ENCODE measurements around the gene NKD2.

- no peak for TF ChIP-seq CTCF (conservative IDR thresholded peaks at IDR 0.05)
- TF ChIP-seq ZFX (IDR thresholded peaks at IDR 0.05): no peak
Observed at GRCh38 chr5:1017056-1017455, 8.5 kb downstream of the NKD2 start.

Measured in C4-2B (cell line).